ENCODE results near the gene CADM1.

DNA sequence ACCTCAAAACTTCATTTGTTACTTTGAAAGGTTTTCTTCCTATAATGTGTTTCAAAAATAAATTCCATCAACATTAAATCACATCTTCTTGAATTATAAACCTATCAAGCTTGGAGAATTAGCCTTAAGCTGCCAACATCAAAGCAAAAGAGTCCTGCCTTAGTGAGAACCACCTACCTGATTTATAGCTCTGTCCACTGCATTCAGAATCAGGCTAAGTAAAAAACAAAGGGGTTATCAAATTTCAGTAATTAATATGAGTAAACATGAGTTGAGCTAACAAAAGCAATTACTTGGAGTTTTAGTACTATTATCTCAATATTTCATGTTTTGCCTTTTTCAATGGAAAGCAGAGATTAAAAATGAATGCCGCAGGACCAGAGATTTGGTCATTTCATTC, 73.9 kb downstream of the CADM1 start:
- TF ChIP-seq EP300 (IDR thresholded peaks at IDR 0.05), result no peak
- TF ChIP-seq POLR2A (IDR thresholded peaks at IDR 0.05), result no peak
